ENCODE measurements around the gene OLFM3.

OLFM3 gene

GRCh38 chr1:101996825-101997465 is at the start of gene OLFM3:
OLFM3 (minus strand) TSS chr1:101996926.
- no peak within 1 kb of the TSS for H3K27ac ChIP-seq
- TF ChIP-seq ZFX (IDR thresholded peaks at IDR 0.05), result no peak
- no peak for TF ChIP-seq CTCF (conservative IDR thresholded peaks at IDR 0.05)

GRCh38 chr1:102045752-102046151 is 49.0 kb upstream of the OLFM3 start:
- TF ChIP-seq ZFX (IDR thresholded peaks at IDR 0.05) (no peak), CTCF (conservative IDR thresholded peaks at IDR 0.05) (no peak)

GRCh38 chr1:102032534-102032933 is 35.8 kb upstream of the OLFM3 start:
- H3K27ac ChIP-seq, result no peak overlapping the region
- TF ChIP-seq ZFX (IDR thresholded peaks at IDR 0.05), result no peak
- TF ChIP-seq CTCF (conservative IDR thresholded peaks at IDR 0.05), result no peak

More at GRCh38 chr1:102045752-102046151, 49.0 kb upstream of the OLFM3 start:
- H3K27ac ChIP-seq, result no peak overlapping the region

- no peak for TF ChIP-seq ZFX (IDR thresholded peaks at IDR 0.05)
- no peak for TF ChIP-seq CTCF (conservative IDR thresholded peaks at IDR 0.05)
- H3K27ac ChIP-seq, result no peak overlapping the region
Observed at GRCh38 chr1:102019530-102019929, 22.8 kb upstream of the OLFM3 start.

GRCh38 chr1:102015728-102016127 is 19.0 kb upstream of the OLFM3 start:
- TF ChIP-seq ZFX (IDR thresholded peaks at IDR 0.05) (no peak), CTCF (conservative IDR thresholded peaks at IDR 0.05) (no peak)
- no peak overlapping the region for H3K27ac ChIP-seq

GRCh38 chr1:102002057-102002456 is 5.3 kb upstream of the OLFM3 start:
- no peak for TF ChIP-seq ZFX (IDR thresholded peaks at IDR 0.05)
- TF ChIP-seq CTCF (conservative IDR thresholded peaks at IDR 0.05), result no peak
- no peak overlapping the region for H3K27ac ChIP-seq

GRCh38 chr1:101995984-101996745 is 561 bp downstream of the OLFM3 start:
- no peak overlapping the region for H3K27ac ChIP-seq
- TF ChIP-seq CTCF (conservative IDR thresholded peaks at IDR 0.05) (no peak), ZFX (IDR thresholded peaks at IDR 0.05) (no peak)

Measured in C4-2B (cell line).